Transverse colon (tissue), 4 donors: ENCODE data around the gene CSNK1E. TPM values are rescaled to one million over a fixed set of nuclear protein-coding genes. Genes with fewer than 3 reads are reported as not detected.

ENCODE experiments used
- DNase-seq: peaks from one replicate; pipeline ENCODE4 v3.0.0-alpha.2; 2019
- H3K27ac ChIP-seq, 4 donors: fragments of 200-600 bp; sonication (generic); 2 replicates each; pipeline ENCODE4 v1.5.1; 2016 to 2018; ENCODE audit warnings: inconsistent platforms in 4 of 4
- H3K27me3 ChIP-seq: fragments of 200-600 bp; sonication (generic); 2 replicates; pipeline ENCODE4 v1.5.1; 2017; ENCODE audit warnings: inconsistent platforms
- H3K36me3 ChIP-seq, 4 donors: fragments of 200-600 bp; sonication (generic); 2 replicates each; pipeline ENCODE4 v1.5.1; 2017 to 2019; ENCODE audit warnings: inconsistent platforms in 4 of 4
- H3K4me1 ChIP-seq, 4 donors: fragments of 200-600 bp; sonication (generic); 2 replicates each; pipeline ENCODE4 v1.5.1; 2017 to 2020; ENCODE audit warnings: inconsistent platforms in 4 of 4
- H3K4me3 ChIP-seq, 4 donors: fragments of 200-600 bp; sonication (generic); 1 replicate in 1 of 4; 2 replicates in 3 of 4; pipeline versions ENCODE4 v1.5.1 to v1.6.1; 2017 to 2019; ENCODE audit warnings: inconsistent platforms in 4 of 4
- H3K9me3 ChIP-seq, 2 donors: fragments of 200-600 bp; sonication (generic); 2 replicates each; pipeline ENCODE4 v1.5.1; 2017 to 2019; ENCODE audit warnings: inconsistent platforms in 2 of 2
- EP300 ChIP-seq: sonication (generic); formaldehyde crosslinking; IDR thresholded peaks from one replicate; pipeline ENCODE4 v1.6.1; 2017; ENCODE audit warnings: antibody characterized with exemption, low read depth
- POLR2A ChIP-seq: fragments of 450-650 bp; IDR thresholded peaks from one replicate; pipeline ENCODE4 v1.6.1; 2016; ENCODE audit warnings: antibody characterized with exemption, mild to moderate bottlenecking, moderate library complexity
- POLR2AphosphoS5 ChIP-seq, 3 donors: sonication (generic); formaldehyde crosslinking; IDR thresholded peaks; one replicate each; pipeline ENCODE4 v1.6.1; 2016; ENCODE audit warnings: antibody characterized with exemption in 3 of 3
- WGBS, 2 donors: methylation state at CpG; one replicate each; pipeline ENCODE4 v1.1.5; 2018; ENCODE audit warnings: low coverage in 1 of 2; 5-methylcytosine and 5-hydroxymethylcytosine counted together
- in situ Hi-C, 4 donors: fragments of 200-750 bp; cut with MboI; loops; one replicate each; pipeline versions ENCODE4 v1.15.0 to v1.15.1; 2017; ENCODE audit warnings: low sequenced_read_pairs in 3 of 4, low pct_ligation_motif_present in 1 of 4, low pct_unique_long_range_greater_than_20kb in 1 of 4
- intact Hi-C: fragments of 100-400 bp; cut with DNase I; formaldehyde crosslinking; loops from one replicate; pipeline ENCODE4 v1.15.1; 2023; ENCODE audit warnings: low total_unique reads
- total RNA-seq, 4 donors: library from RNA; depleted of rRNA; stranded (reverse); fragments of >200 nt; gene quantifications; one replicate each; pipeline ENCODE4 v1.1.0, GENCODE V29; 2016
- TF ChIP-seq, protein P1 (sequence below), 5 experiments: fragments of 200-600 bp in 3 of 5; fragments of 450-650 bp in 2 of 5; sonication (generic) in 3 of 5; IDR thresholded peaks; 1 replicate in 2 of 5; 2 replicates in 3 of 5; pipeline ENCODE4 v1.5.1; 2016 to 2017; ENCODE audit warnings: antibody characterized with exemption in 5 of 5, inconsistent platforms in 3 of 5, mild to moderate bottlenecking in 2 of 5, moderate library complexity in 1 of 5

The CSNK1E gene
- total RNA-seq, 4 donors from 2014 or later = 47.9 to 179 (median 106) TPM

DNA sequence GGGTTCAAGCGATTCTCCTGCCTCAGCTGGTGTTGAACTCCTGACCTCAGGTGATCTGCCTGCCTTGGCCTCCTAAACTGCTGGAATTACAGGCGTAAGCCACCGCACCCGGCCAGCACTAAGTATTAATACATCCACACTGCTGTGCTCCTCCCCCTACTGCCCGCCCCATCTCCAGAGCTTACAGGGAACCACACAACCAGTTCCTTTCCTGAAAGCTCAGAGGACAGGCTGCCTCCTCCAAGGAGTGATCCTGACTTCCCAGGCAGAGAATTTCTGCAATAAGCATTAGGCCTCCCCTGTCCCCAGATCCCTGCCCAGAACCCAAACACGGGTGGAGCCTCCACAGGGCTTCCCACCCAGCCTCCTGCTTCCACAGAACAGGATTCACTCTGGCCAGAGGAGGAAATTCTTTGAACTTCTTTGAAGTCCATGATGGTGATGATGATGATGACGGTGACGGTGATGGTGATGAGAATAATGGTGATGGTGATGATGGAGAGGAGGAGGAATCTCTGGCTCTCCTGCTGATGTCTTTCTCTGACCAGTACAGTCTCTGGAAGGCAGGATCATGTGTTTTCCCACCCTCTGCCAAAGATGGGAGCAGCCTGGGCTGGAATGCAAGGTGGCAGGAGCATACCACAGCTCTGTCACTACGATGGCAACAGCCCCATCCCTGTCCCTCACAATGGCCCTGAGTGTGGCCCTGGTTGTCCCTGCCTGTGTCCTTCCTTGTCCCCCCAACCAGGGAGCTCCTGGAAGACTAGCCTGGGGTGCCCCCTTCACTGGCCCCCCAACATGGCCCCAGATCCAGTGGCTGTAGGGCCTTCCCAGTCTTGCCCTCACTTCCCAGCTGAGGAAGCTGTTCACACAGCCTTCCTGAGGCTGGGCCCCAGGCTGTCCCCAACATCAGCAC lies 33.5 kb upstream of the CSNK1E start:
- 86% methylated on average over 9 of the region's 9 CpGs; no CpG with 5 or more reads in 1 of the 2 donors for WGBS, 2 donors
- H3K4me1 ChIP-seq = peaks cover 0 to 8% (median 5%) of the 10 kb centered on the region in 4 donors
- H3K9me3 ChIP-seq = no peaks in the 10 kb centered on the region
- intact Hi-C loops = loop anchor here (5.0 to 10.0 kb wide), 2 partner anchors 238 to 296 kb away; partner anchors contain the start of genes BAIAP2L2 and PICK1
- H3K27ac ChIP-seq = no peak overlapping the region
- H3K4me3 ChIP-seq = no peak overlapping the region
- no peaks in the 10 kb centered on the region for H3K36me3 ChIP-seq
- no peak for DNase-seq
- no peak for TF ChIP-seq POLR2AphosphoS5 (IDR thresholded peaks at IDR 0.05)
- peaks cover 7% of the 10 kb centered on the region for H3K27me3 ChIP-seq
- in situ Hi-C loops = loop anchor here in 3 of 4 donors (10.0 to 25.0 kb wide), 3 partner anchors 86 to 296 kb away; partner anchors contain the start of genes BAIAP2L2 (in 1 of the 3) and PICK1 (in 1 of the 3)

- TF ChIP-seq POLR2A (no peak), EP300 (no peak), POLR2AphosphoS5 (IDR thresholded peaks at IDR 0.05) (no peak)
- TF ChIP-seq, protein P1, sequence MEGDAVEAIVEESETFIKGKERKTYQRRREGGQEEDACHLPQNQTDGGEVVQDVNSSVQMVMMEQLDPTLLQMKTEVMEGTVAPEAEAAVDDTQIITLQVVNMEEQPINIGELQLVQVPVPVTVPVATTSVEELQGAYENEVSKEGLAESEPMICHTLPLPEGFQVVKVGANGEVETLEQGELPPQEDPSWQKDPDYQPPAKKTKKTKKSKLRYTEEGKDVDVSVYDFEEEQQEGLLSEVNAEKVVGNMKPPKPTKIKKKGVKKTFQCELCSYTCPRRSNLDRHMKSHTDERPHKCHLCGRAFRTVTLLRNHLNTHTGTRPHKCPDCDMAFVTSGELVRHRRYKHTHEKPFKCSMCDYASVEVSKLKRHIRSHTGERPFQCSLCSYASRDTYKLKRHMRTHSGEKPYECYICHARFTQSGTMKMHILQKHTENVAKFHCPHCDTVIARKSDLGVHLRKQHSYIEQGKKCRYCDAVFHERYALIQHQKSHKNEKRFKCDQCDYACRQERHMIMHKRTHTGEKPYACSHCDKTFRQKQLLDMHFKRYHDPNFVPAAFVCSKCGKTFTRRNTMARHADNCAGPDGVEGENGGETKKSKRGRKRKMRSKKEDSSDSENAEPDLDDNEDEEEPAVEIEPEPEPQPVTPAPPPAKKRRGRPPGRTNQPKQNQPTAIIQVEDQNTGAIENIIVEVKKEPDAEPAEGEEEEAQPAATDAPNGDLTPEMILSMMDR (IDR thresholded peaks at IDR 0.05) = no peak
- Histone ChIP-seq H3K4me3 (no peak overlapping the region), H3K4me1 (peaks cover 0 to 8% (median 5%) of the 10 kb centered on the region in 4 donors), H3K36me3 (no peaks in the 10 kb centered on the region), H3K27me3 (peaks cover 7% of the 10 kb centered on the region), H3K27ac (no peak overlapping the region), H3K9me3 (no peaks in the 10 kb centered on the region)
- in situ Hi-C loops (loop anchor here in 2 of 4 donors (25.0 kb wide), 1 partner anchor 237 kb away; the partner anchor contains the start of gene BAIAP2L2 (in 2 of the 2)), intact Hi-C loops (no loop called here)
- 66 to 85% methylated on average over 8 to 14 of the region's 14 CpGs for WGBS, 2 donors
- no peak for DNase-seq
These were observed 31.7 kb upstream of the CSNK1E start for GRCh38 chr22:38348751-38349496.

GRCh38 chr22:38347944-38348750 lies 30.9 kb upstream of the CSNK1E start:
- H3K4me1 ChIP-seq = peaks cover 0 to 4% (median 3%) of the 10 kb centered on the region in 4 donors
- WGBS, 2 donors = 53% methylated on average over 14 of the region's 14 CpGs; no CpG with 5 or more reads in 1 of the 2 donors
- no peak overlapping the region for H3K4me3 ChIP-seq
- TF ChIP-seq EP300 = no peak
- TF ChIP-seq, protein P1 (IDR thresholded peaks at IDR 0.05) = no peak
- no peak for TF ChIP-seq POLR2A
- in situ Hi-C loops (loop anchor here in 2 of 4 donors (25.0 kb wide), 1 partner anchor 236 kb away; the partner anchor contains the start of gene BAIAP2L2 (in 2 of the 2)), intact Hi-C loops (no loop called here)
- peak; percentile 32 for DNase-seq
- H3K27me3 ChIP-seq = peaks cover 7% of the 10 kb centered on the region
- no peaks in the 10 kb centered on the region for H3K36me3 ChIP-seq
- H3K27ac ChIP-seq = no peak overlapping the region
- no peaks in the 10 kb centered on the region for H3K9me3 ChIP-seq

DNA sequence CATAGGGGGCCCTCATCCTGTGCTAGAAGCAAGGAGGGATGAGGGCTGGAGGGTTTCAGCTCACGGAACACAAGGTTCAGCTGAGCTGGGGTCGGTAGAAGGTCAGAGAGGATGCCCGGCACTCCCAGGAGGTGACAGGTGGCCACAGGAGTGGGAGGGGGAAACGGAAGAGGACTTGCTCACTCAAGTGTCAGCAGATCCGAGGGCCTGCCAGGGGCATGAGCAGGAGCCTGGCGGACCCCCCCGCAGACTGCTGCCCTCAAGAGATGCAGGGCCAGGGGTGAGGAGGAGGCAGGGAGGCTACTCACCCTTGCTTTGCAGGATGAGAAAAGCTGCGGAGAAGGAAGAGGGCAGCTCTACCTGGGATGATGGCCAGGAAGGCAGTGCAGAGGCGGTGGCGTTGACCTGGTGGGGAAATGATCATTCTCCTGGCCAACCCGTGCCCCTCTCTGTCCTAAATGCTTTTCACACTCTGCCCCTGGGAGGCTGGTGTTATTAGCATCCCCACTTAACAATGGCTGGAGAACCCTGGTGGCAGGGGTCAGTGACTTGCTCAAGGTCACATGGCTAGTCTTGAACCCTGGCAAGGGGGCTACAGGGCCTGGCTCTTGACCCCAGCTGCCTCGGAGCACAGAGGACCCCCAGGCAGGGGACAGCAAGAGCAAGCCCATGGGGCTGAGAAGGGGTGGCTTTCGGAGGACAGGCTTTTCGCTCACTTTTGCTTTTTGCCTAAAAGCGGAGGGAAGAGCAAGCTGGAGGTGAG lies 30.1 kb upstream of the CSNK1E start:
- no peak for DNase-seq
- no peaks in the 10 kb centered on the region for H3K36me3 ChIP-seq
- no peaks in the 10 kb centered on the region for H3K4me1 ChIP-seq
- H3K27ac ChIP-seq = no peak overlapping the region
- H3K4me3 ChIP-seq = no peak overlapping the region
- in situ Hi-C loops = loop anchor here in 2 of 4 donors (25.0 kb wide), 1 partner anchor 235 kb away; the partner anchor contains the start of gene BAIAP2L2 (in 2 of the 2)
- intact Hi-C loops = no loop called here
- no peaks in the 10 kb centered on the region for H3K9me3 ChIP-seq
- TF ChIP-seq, protein P1 (IDR thresholded peaks at IDR 0.05) = no peak
- no peak for TF ChIP-seq POLR2AphosphoS5 (IDR thresholded peaks at IDR 0.05)
- no peak for TF ChIP-seq POLR2A
- no peak for TF ChIP-seq EP300
- H3K27me3 ChIP-seq = peaks cover 7% of the 10 kb centered on the region
- WGBS, 2 donors = 51% methylated on average over 14 of the region's 15 CpGs; no CpG with 5 or more reads in 1 of the 2 donors
